Endothelial cell of umbilical vein (primary cell): ENCODE measurements around the gene MLPH. TPM values are rescaled to one million over a fixed set of nuclear protein-coding genes. Genes with fewer than 3 reads are reported as not detected.

ENCODE experiments used
- BruUV-seq: library from RNA; stranded (reverse); fragments of 400-500 nt; replicated peaks from 2 replicates; lab custom pipeline; 2021; lab: Mats Ljungman, UMichigan
- CTCF ChIA-PET: fragments of 300-600, 350-600 bp; sonication (Branson Sonifier 250); formaldehyde crosslinking; loops from one replicate; lab custom pipeline; 2021; ENCODE audit warnings: antibody characterized with exemption, inconsistent platforms; lab: Charles Lee
- POLR2A ChIA-PET: fragments of 300-600, 350-600 bp; sonication (Branson Sonifier 250); formaldehyde crosslinking; loops from one replicate; lab custom pipeline; 2021; ENCODE audit warnings: antibody characterized with exemption, inconsistent platforms; lab: Charles Lee
- DNase-seq: peaks from one replicate; pipeline ENCODE4 v3.0.0-alpha.2; 2011; ENCODE audit warnings: low read depth, low spot score
- FAIRE-seq: peaks from 2 replicates; lab custom pipeline; 2011; peaks lifted over from hg19 to GRCh38; lab: Jason Lieb, UNC
- H2AFZ ChIP-seq: 2 replicates; pipeline ENCODE4 v1.6.0; 2012; ENCODE audit warnings: low read depth, low read length, control low read depth, inconsistent platforms
- H3K27ac ChIP-seq: 2 replicates; pipeline ENCODE4 v1.5.1; 2011; ENCODE audit warnings: low read depth, mild to moderate bottlenecking, control low read depth, low read length, moderate library complexity; ENCODE audit not compliant: insufficient read depth
- H3K27me3 ChIP-seq, 2 experiments: 2 replicates each; pipeline versions ENCODE4 v1.6.0 to v1.6.1; 2011; ENCODE audit warnings: low read length in 2 of 2, mixed read lengths in 1 of 2; ENCODE audit not compliant: control insufficient read depth in 2 of 2, insufficient read depth in 2 of 2
- H3K36me3 ChIP-seq, 2 experiments: 2 replicates in 1 of 2; 3 replicates in 1 of 2; pipeline ENCODE4 v1.5.1; 2011; ENCODE audit warnings: low read length in 2 of 2, mild to moderate bottlenecking in 1 of 2, moderate library complexity in 1 of 2; ENCODE audit not compliant: control insufficient read depth in 2 of 2, insufficient read depth in 2 of 2; ENCODE audit errors: extremely low read depth in 1 of 2
- H3K4me1 ChIP-seq: 3 replicates; pipeline ENCODE4 v1.5.1; 2011; ENCODE audit warnings: mild to moderate bottlenecking, low read length; ENCODE audit not compliant: control insufficient read depth, insufficient read depth; ENCODE audit errors: extremely low read depth
- H3K4me2 ChIP-seq: 2 replicates; pipeline ENCODE4 v1.6.1; 2011; ENCODE audit warnings: low read length, control low read depth, mixed read lengths; ENCODE audit not compliant: insufficient read depth
- H3K4me3 ChIP-seq, 3 experiments: fragments of 200-600 bp in 1 of 3; sonication (generic), shearing (Covaris generic) in 1 of 3; replicated peaks in 1 of 3; 2 replicates each; pipeline ENCODE4 v1.5.1; 2011 to 2016; ENCODE audit warnings: control low read depth in 3 of 3, low read length in 3 of 3, mild to moderate bottlenecking in 2 of 3, inconsistent platforms in 1 of 3, low read depth in 1 of 3, moderate library complexity in 1 of 3; ENCODE audit not compliant: insufficient read depth in 1 of 3
- H3K79me2 ChIP-seq: 2 replicates; pipeline ENCODE4 v1.6.0; 2012; ENCODE audit warnings: low read length, inconsistent platforms; ENCODE audit not compliant: control insufficient read depth, insufficient read depth
- H3K9ac ChIP-seq: replicated peaks from 2 replicates; pipeline ENCODE3; 2011; ENCODE audit warnings: low read length, control low read depth; ENCODE audit not compliant: insufficient read depth; ENCODE audit errors: extremely low read depth
- H3K9me1 ChIP-seq: replicated peaks from 3 replicates; pipeline ENCODE4 v1.6.0; 2011; ENCODE audit warnings: mild to moderate bottlenecking, low read length; ENCODE audit not compliant: control insufficient read depth, insufficient read depth; ENCODE audit errors: extremely low read depth
- H3K9me3 ChIP-seq: replicated peaks from 2 replicates; pipeline ENCODE4 v1.5.1; 2012; ENCODE audit warnings: low read length, inconsistent platforms; ENCODE audit not compliant: control insufficient read depth, insufficient read depth
- H4K20me1 ChIP-seq: replicated peaks from 2 replicates; pipeline ENCODE3; 2011; ENCODE audit warnings: mild to moderate bottlenecking, low read length; ENCODE audit not compliant: control insufficient read depth, insufficient read depth; ENCODE audit errors: extremely low read depth
- EZH2 ChIP-seq: IDR thresholded peaks from 2 replicates; pipeline ENCODE4 v1.6.1; 2012; ENCODE audit warnings: borderline replicate concordance, low read depth, mild to moderate bottlenecking, moderate library complexity, low read length, inconsistent platforms; ENCODE audit not compliant: severe bottlenecking
- FOS ChIP-seq: IDR thresholded peaks from 2 replicates; pipeline ENCODE4 v1.6.1; 2011; ENCODE audit warnings: mild to moderate bottlenecking, low read length, moderate library complexity, borderline replicate concordance; ENCODE audit not compliant: insufficient read depth
- GATA2 ChIP-seq: IDR thresholded peaks from 2 replicates; pipeline ENCODE4 v1.7.0; 2011; ENCODE audit warnings: low read depth, mild to moderate bottlenecking, moderate library complexity, mixed read lengths, low read length; ENCODE audit not compliant: insufficient read length, insufficient read depth
- JUN ChIP-seq: IDR thresholded peaks from 2 replicates; pipeline ENCODE4 v1.6.1; 2011; ENCODE audit warnings: borderline replicate concordance, low read depth; ENCODE audit not compliant: insufficient read length, insufficient read depth
- MYC ChIP-seq: IDR thresholded peaks from one replicate; pipeline ENCODE4 v1.6.1; 2011; ENCODE audit warnings: mild to moderate bottlenecking, low read depth, low read length
- POLR2A ChIP-seq: IDR thresholded peaks from 2 replicates; pipeline ENCODE4 v1.6.1; 2012; ENCODE audit warnings: low read depth, mild to moderate bottlenecking, control low read depth, low read length
- POLR2AphosphoS5 ChIP-seq: IDR thresholded peaks from 2 replicates; pipeline ENCODE4 v1.6.1; 2012; ENCODE audit warnings: low read depth, mild to moderate bottlenecking, control low read depth, low read length, moderate library complexity; ENCODE audit not compliant: insufficient read depth
- dilution Hi-C: fragments of 300-500 bp; cut with MboI; formaldehyde crosslinking; loops from one replicate; pipeline ENCODE4 v1.15.0; 2019; ENCODE audit warnings: low sequenced_read_pairs; ENCODE audit not compliant: extremely low pct_ligation_motif_present
- intact Hi-C: fragments of 100-400 bp; cut with micrococcal nuclease; formaldehyde crosslinking; loops from one replicate; pipeline ENCODE4 v1.10.0; 2022
- polyA plus RNA-seq, 4 experiments: library from polyadenylated mRNA; depleted of rRNA in 3 of 4; stranded (reverse) in 3 of 4; unstranded in 1 of 4; fragments of >200 nt; gene quantifications; 2 replicates each; pipeline versions ENCODE4 v1.2.1 to v1.2.3, GENCODE V29; 2011 to 2012; ENCODE audit warnings: missing spikeins in 1 of 4
- total RNA-seq: library from RNA; stranded (reverse); gene quantifications from 2 replicates; pipeline ENCODE4 v1.2.3, GENCODE V29; 2021
- TF ChIP-seq, protein P1 (sequence below): IDR thresholded peaks from 2 replicates; pipeline ENCODE4 v1.6.1; 2011; ENCODE audit not compliant: insufficient read depth, insufficient read length
- TF ChIP-seq, protein P2 (sequence below), 2 donors: IDR thresholded peaks; 1 replicate in 1 of 2; 2 replicates in 1 of 2; pipeline ENCODE4 v1.5.1; 2011; ENCODE audit warnings: low read length in 2 of 2, mild to moderate bottlenecking in 2 of 2, moderate library complexity in 2 of 2, control low read depth in 1 of 2, inconsistent platforms in 1 of 2, low read depth in 1 of 2; ENCODE audit not compliant: insufficient read depth in 1 of 2; ENCODE audit errors: extremely low read depth in 1 of 2

Gene MLPH
- total and polyA plus RNA-seq, 2 donors (not counting 3 experiments of a cell fraction or from before 2014, with no cell fraction given) = not detected

DNA sequence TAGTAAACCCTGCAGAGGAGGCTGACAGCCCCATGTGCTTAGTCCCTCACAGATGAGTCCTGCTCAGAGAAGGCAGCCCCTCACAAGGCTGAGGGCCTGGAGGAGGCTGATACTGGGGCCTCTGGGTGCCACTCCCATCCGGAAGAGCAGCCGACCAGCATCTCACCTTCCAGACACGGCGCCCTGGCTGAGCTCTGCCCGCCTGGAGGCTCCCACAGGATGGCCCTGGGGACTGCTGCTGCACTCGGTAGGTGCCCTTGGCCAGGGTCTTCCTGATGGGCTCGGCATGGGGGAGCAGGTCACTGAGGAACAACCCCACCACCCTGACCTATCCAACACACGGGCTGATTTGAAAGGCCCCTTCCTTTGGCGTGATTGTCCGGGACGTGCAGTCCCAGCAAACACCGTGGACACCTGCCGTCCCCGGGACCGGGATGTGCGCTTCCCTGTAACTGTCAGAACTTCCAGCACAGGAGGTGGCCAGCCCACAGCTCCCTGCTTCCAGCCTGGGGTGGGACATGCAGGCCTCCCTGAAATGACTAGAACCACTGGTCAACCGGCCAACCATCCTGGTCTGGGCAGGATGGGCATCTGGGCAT lies 38.6 kb downstream of the MLPH start:
- Histone ChIP-seq H2AFZ (no peak overlapping the region), H3K4me1 (no peaks in the 10 kb centered on the region), H3K79me2 (no peaks in the 10 kb centered on the region), H3K27me3 (no peaks in the 10 kb centered on the region), H3K9me1 (no peaks in the 10 kb centered on the region), H3K4me2 (no peak overlapping the region), H3K4me3 (no peak overlapping the region), H3K36me3 (no peaks in the 10 kb centered on the region), H3K9ac (no peak overlapping the region), H3K27ac (no peak overlapping the region), H4K20me1 (no peaks in the 10 kb centered on the region), H3K9me3 (no peaks in the 10 kb centered on the region)
- CTCF ChIA-PET = interaction anchor here (1.6 to 2.1 kb wide), 2 partner anchors 13 to 46 kb away, joined by 4 to 8 read pairs; no protein-coding TSS in a partner anchor
- DNase-seq = no peak
- POLR2A ChIA-PET = no interaction called here
- intact Hi-C loops (no loop called here), dilution Hi-C loops (no loop called here)
- TF ChIP-seq, protein P1, sequence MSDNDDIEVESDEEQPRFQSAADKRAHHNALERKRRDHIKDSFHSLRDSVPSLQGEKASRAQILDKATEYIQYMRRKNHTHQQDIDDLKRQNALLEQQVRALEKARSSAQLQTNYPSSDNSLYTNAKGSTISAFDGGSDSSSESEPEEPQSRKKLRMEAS = no peak
- TF ChIP-seq POLR2A (no peak), JUN (no peak), EZH2 (no peak), FOS (no peak), MYC (no peak), GATA2 (no peak), POLR2AphosphoS5 (no peak)
- TF ChIP-seq, protein P2, sequence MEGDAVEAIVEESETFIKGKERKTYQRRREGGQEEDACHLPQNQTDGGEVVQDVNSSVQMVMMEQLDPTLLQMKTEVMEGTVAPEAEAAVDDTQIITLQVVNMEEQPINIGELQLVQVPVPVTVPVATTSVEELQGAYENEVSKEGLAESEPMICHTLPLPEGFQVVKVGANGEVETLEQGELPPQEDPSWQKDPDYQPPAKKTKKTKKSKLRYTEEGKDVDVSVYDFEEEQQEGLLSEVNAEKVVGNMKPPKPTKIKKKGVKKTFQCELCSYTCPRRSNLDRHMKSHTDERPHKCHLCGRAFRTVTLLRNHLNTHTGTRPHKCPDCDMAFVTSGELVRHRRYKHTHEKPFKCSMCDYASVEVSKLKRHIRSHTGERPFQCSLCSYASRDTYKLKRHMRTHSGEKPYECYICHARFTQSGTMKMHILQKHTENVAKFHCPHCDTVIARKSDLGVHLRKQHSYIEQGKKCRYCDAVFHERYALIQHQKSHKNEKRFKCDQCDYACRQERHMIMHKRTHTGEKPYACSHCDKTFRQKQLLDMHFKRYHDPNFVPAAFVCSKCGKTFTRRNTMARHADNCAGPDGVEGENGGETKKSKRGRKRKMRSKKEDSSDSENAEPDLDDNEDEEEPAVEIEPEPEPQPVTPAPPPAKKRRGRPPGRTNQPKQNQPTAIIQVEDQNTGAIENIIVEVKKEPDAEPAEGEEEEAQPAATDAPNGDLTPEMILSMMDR (IDR thresholded peaks at IDR 0.05; ENCODE audit: extremely low read depth in 1 of 2, insufficient read depth in 1 of 2, low read depth in 1 of 2, low read length in 2 of 2) = no peak
- BruUV-seq = no TSS peak
- no peak for FAIRE-seq
